ENCODE results near the gene LANCL2. TPM values are rescaled to one million over a fixed set of nuclear protein-coding genes. Genes with fewer than 3 reads are reported as not detected.

Gene LANCL2
- total RNA-seq: 19.3 TPM
- polyA plus RNA-seq (ENCODE audit: insufficient read depth in 1 of 8, insufficient read length in 8 of 8, low replicate concordance in 1 of 8): 10 to 100 TPM; 16.4 to 20.7 (median 18.1) TPM
- long read RNA-seq, donor 1, partial matches to known transcripts: 0 of 2 reads
- long read RNA-seq, donor 1, other reads (novel, unspliced or antisense): 0 of 2 reads
- long read RNA-seq, donor 2: 0 reads
- long read RNA-seq, donor 3, full-length matches to known transcripts: 11 of 11 reads
- long read RNA-seq, donor 3, partial matches to known transcripts: 0 of 11 reads
- long read RNA-seq, donor 3, other reads (novel, unspliced or antisense): 0 of 11 reads
- long read RNA-seq, donor 4, partial matches to known transcripts: 0 of 1 reads
- long read RNA-seq, donor 4, other reads (novel, unspliced or antisense): 0 of 1 reads
- long read RNA-seq, donor 5, full-length matches to known transcripts: 13 of 25 reads
- long read RNA-seq, donor 5, partial matches to known transcripts: 7 of 25 reads
- long read RNA-seq, donor 5, other reads (novel, unspliced or antisense): 5 of 25 reads
- long read RNA-seq, donor 6, full-length matches to known transcripts: 6 of 15 reads
- long read RNA-seq, donor 6, partial matches to known transcripts: 0 of 15 reads
- long read RNA-seq, donor 6, other reads (novel, unspliced or antisense): 9 of 15 reads
- long read RNA-seq, donor 7, full-length matches to known transcripts: 3 of 11 reads
- long read RNA-seq, donor 7, partial matches to known transcripts: 0 of 11 reads
- long read RNA-seq, donor 7, other reads (novel, unspliced or antisense): 8 of 11 reads
- long read RNA-seq, donor 8, full-length matches to known transcripts: 6 of 6 reads
- long read RNA-seq, donor 8, partial matches to known transcripts: 0 of 6 reads
- long read RNA-seq, donor 8, other reads (novel, unspliced or antisense): 0 of 6 reads
- long read RNA-seq, donor 9, full-length matches to known transcripts: 5 of 5 reads
- long read RNA-seq, donor 9, partial matches to known transcripts: 0 of 5 reads
- long read RNA-seq, donor 9, other reads (novel, unspliced or antisense): 0 of 5 reads
- long read RNA-seq, donor 10, full-length matches to known transcripts: 4 of 12 reads
- long read RNA-seq, donor 10, partial matches to known transcripts: 0 of 12 reads
- long read RNA-seq, donor 10, other reads (novel, unspliced or antisense): 8 of 12 reads
- long read RNA-seq, donor 11, full-length matches to known transcripts: 7 of 13 reads
- long read RNA-seq, donor 11, partial matches to known transcripts: 0 of 13 reads
- long read RNA-seq, donor 11, other reads (novel, unspliced or antisense): 6 of 13 reads

DNA sequence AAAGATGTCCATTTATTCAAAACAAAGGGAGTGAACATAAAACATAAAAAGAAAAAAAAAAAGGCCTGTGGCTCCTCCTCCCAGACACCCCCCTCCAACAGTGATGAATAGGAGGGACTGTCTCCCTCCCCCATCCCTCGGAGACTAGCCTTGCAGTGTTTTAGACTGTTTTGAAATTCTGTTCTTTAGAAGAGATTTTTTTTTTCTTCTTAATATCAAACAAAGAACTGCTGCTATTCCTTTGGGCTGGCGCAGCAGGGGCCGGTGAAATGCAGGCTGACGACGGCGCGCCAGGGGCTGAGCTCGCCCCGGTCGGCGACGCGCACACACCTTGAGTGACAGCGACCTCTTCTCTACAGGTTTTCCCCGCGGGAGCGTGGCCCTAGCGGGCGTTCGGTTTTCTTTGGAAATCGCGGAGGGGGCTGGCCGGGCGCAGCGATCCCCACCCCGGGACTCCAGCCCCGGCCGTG is at the start of gene LANCL2:
LANCL2 (plus strand) TSS at position 133 of the 470 bp plus-strand sequence. CDS start 689 bp downstream, outside the sequence.
- Histone ChIP-seq H3K9me3 (replicated peaks; ENCODE audit: control insufficient read depth, low read depth, low read length) (no peaks in the 10 kb centered on the region), H3K4me3 (ENCODE audit: low read length) (peak within 1 kb of the TSS; percentile 99), H3K36me3 (ENCODE audit: control insufficient read depth, insufficient read depth, low read length) (peaks cover 2% of the 10 kb centered on the region), H3K4me1 (ENCODE audit: control insufficient read depth, insufficient read depth, low read length) (peaks cover 14% of the 10 kb centered on the region), H3K27me3 (ENCODE audit: control insufficient read depth, insufficient read depth, low read length) (no peaks in the 10 kb centered on the region), H3K27ac (ENCODE audit: low read length) (peak within 1 kb of the TSS; percentile 98)
- WGBS (ENCODE audit: insufficient coverage): under 1% methylated on average over 27 of the region's 28 CpGs
- peak; percentile 68 for DNase-seq

DNA sequence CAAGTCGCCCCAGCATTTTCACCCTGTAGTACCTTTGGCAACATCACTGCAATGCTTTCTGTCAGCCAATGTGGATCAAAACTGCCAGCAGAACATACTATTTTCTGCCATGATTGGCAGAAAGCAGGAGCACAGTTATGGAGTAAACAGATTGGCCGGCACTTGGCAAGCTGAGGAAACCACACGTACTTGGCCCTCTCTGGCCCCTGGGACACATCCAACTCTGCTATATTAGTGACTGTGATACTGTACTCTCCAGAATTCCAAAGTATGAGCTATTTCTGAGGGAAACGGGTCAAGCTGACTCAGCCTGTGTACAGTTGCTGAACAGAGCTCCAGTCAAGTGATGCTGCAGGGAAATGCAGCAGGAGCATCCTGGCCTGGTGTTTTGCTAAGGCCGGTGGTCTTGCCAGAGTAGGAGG is 39.8 kb upstream of the LANCL2 start:
- H3K9me3 ChIP-seq (replicated peaks; ENCODE audit: control insufficient read depth, low read depth, low read length): no peaks in the 10 kb centered on the region
- 32% methylated on average over 4 of the region's 5 CpGs for WGBS (ENCODE audit: insufficient coverage)
- peak overlapping the region; percentile 60 for H3K27ac ChIP-seq (ENCODE audit: low read length)
- no peak overlapping the region for H3K4me3 ChIP-seq (ENCODE audit: low read length)
- no peaks in the 10 kb centered on the region for H3K36me3 ChIP-seq (ENCODE audit: control insufficient read depth, insufficient read depth, low read length)
- no peaks in the 10 kb centered on the region for H3K27me3 ChIP-seq (ENCODE audit: control insufficient read depth, insufficient read depth, low read length)
- DNase-seq: peak; percentile 88
- peaks cover 25% of the 10 kb centered on the region for H3K4me1 ChIP-seq (ENCODE audit: control insufficient read depth, insufficient read depth, low read length)

DNA sequence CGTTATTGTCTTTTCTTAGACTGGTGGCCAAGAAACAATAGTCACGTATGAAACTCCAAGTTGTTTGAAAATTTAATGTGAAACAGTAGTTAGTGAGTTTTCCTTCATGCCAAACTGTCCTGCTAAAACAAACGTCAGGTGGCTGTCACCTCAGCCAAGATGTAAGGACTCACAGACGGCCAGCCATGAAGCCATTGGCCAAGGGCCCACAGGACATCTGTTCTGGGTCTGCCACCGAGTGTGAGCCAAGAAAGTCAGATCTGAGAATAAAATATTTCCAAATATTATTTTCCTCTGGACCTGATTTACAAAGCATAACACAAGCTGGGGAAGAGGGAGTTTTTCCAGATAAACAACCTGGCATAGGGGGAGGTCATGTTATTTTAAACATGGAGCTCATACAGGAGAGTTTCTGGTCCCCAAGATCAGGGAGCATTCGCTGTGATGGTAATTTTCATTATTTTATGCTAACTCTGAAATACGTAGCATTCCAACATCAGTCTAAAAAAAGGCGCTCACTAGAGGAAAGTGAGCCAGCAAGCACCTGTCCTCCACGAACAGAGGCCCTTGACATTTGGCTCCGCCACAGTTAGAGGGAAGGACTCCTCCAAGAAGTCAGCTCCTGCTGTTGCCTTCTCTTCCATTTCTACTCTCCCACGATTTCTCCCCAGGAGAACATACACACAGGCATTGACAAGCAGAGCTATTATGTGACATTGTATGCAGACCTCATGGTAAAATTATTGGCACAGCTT is 38.9 kb upstream of the LANCL2 start:
- H3K4me3 ChIP-seq (ENCODE audit: low read length): no peak overlapping the region
- H3K27ac ChIP-seq (ENCODE audit: low read length): peak overlapping the region; percentile 60
- no peaks in the 10 kb centered on the region for H3K9me3 ChIP-seq (replicated peaks; ENCODE audit: control insufficient read depth, low read depth, low read length)
- WGBS (ENCODE audit: insufficient coverage): 26% methylated on average over 3 of the region's 11 CpGs
- DNase-seq: peak; percentile 79
- H3K27me3 ChIP-seq (ENCODE audit: control insufficient read depth, insufficient read depth, low read length): no peaks in the 10 kb centered on the region
- no peaks in the 10 kb centered on the region for H3K36me3 ChIP-seq (ENCODE audit: control insufficient read depth, insufficient read depth, low read length)
- H3K4me1 ChIP-seq (ENCODE audit: control insufficient read depth, insufficient read depth, low read length): peaks cover 25% of the 10 kb centered on the region

- H3K27me3 ChIP-seq (ENCODE audit: control insufficient read depth, insufficient read depth, low read length): no peaks in the 10 kb centered on the region
- H3K36me3 ChIP-seq (ENCODE audit: control insufficient read depth, insufficient read depth, low read length): no peaks in the 10 kb centered on the region
- peaks cover 25% of the 10 kb centered on the region for H3K4me1 ChIP-seq (ENCODE audit: control insufficient read depth, insufficient read depth, low read length)
- H3K4me3 ChIP-seq (ENCODE audit: low read length): no peak overlapping the region
- WGBS (ENCODE audit: insufficient coverage): 68% methylated on average over 3 of the region's 7 CpGs
- H3K9me3 ChIP-seq (replicated peaks; ENCODE audit: control insufficient read depth, low read depth, low read length): no peaks in the 10 kb centered on the region
- no peak overlapping the region for H3K27ac ChIP-seq (ENCODE audit: low read length)
- no peak for DNase-seq
Observed at GRCh38 chr7:55326945-55327626, 38.1 kb upstream of the LANCL2 start.

- no peak overlapping the region for H3K4me3 ChIP-seq (ENCODE audit: low read length)
- DNase-seq: no peak
- H3K27me3 ChIP-seq (ENCODE audit: control insufficient read depth, insufficient read depth, low read length): no peaks in the 10 kb centered on the region
- no peaks in the 10 kb centered on the region for H3K36me3 ChIP-seq (ENCODE audit: control insufficient read depth, insufficient read depth, low read length)
- H3K9me3 ChIP-seq (replicated peaks; ENCODE audit: control insufficient read depth, low read depth, low read length): no peaks in the 10 kb centered on the region
- WGBS (ENCODE audit: insufficient coverage): 40% methylated on average over 1 of the region's 5 CpGs
- no peaks in the 10 kb centered on the region for H3K4me1 ChIP-seq (ENCODE audit: control insufficient read depth, insufficient read depth, low read length)
- no peak overlapping the region for H3K27ac ChIP-seq (ENCODE audit: low read length)
Observed at GRCh38 chr7:55335151-55335550, 30.0 kb upstream of the LANCL2 start.

DNA sequence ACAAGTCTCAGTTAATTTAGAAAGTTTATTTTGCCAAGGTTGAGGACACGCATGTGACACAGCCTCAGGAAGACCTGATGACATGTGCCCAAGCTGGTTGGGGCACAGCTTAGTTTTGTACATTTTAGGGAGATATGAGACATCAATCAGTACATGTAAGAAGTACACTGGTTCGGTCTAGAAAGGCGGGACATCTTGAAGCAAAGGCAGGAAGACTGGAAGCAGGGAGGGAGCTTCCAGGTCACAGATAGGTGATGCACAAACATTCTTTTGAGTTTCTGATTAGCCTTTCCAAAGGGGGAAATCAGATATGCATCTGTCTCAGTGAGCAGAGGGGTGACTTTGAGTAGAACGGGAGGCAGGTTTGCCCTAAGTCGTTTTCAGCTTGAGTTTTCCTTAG is 29.4 kb upstream of the LANCL2 start:
- H3K9me3 ChIP-seq (replicated peaks; ENCODE audit: control insufficient read depth, low read depth, low read length): no peaks in the 10 kb centered on the region
- WGBS (ENCODE audit: insufficient coverage): 94% methylated on average over 3 of the region's 5 CpGs
- no peaks in the 10 kb centered on the region for H3K4me1 ChIP-seq (ENCODE audit: control insufficient read depth, insufficient read depth, low read length)
- no peak overlapping the region for H3K4me3 ChIP-seq (ENCODE audit: low read length)
- no peaks in the 10 kb centered on the region for H3K36me3 ChIP-seq (ENCODE audit: control insufficient read depth, insufficient read depth, low read length)
- DNase-seq: no peak
- H3K27ac ChIP-seq (ENCODE audit: low read length): no peak overlapping the region
- no peaks in the 10 kb centered on the region for H3K27me3 ChIP-seq (ENCODE audit: control insufficient read depth, insufficient read depth, low read length)

DNA sequence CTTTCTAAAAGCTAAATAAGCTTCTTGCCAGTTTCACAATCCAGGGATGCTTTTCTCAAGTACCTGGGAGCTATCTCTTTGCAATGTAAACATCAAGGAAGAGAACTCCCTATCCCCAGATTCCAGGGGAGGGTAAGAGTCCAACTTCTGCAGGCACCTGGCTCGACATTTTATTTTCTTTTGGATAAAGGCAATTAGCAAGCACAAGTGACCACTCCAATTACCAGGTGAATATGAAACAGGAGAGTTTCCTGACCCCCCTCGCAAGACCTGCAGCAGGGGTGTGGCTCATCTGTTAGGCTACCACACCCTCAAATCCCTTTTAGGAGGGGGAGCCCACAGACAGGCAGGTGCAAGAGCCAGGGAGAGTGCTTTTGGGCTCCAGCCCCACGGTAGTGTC is 28.6 kb upstream of the LANCL2 start:
- no peaks in the 10 kb centered on the region for H3K4me1 ChIP-seq (ENCODE audit: control insufficient read depth, insufficient read depth, low read length)
- no peak for DNase-seq
- H3K9me3 ChIP-seq (replicated peaks; ENCODE audit: control insufficient read depth, low read depth, low read length): no peaks in the 10 kb centered on the region
- no peak overlapping the region for H3K27ac ChIP-seq (ENCODE audit: low read length)
- WGBS (ENCODE audit: insufficient coverage): no CpG with 5 or more reads among the region's 3 CpGs
- no peaks in the 10 kb centered on the region for H3K27me3 ChIP-seq (ENCODE audit: control insufficient read depth, insufficient read depth, low read length)
- H3K4me3 ChIP-seq (ENCODE audit: low read length): no peak overlapping the region
- H3K36me3 ChIP-seq (ENCODE audit: control insufficient read depth, insufficient read depth, low read length): no peaks in the 10 kb centered on the region

DNA sequence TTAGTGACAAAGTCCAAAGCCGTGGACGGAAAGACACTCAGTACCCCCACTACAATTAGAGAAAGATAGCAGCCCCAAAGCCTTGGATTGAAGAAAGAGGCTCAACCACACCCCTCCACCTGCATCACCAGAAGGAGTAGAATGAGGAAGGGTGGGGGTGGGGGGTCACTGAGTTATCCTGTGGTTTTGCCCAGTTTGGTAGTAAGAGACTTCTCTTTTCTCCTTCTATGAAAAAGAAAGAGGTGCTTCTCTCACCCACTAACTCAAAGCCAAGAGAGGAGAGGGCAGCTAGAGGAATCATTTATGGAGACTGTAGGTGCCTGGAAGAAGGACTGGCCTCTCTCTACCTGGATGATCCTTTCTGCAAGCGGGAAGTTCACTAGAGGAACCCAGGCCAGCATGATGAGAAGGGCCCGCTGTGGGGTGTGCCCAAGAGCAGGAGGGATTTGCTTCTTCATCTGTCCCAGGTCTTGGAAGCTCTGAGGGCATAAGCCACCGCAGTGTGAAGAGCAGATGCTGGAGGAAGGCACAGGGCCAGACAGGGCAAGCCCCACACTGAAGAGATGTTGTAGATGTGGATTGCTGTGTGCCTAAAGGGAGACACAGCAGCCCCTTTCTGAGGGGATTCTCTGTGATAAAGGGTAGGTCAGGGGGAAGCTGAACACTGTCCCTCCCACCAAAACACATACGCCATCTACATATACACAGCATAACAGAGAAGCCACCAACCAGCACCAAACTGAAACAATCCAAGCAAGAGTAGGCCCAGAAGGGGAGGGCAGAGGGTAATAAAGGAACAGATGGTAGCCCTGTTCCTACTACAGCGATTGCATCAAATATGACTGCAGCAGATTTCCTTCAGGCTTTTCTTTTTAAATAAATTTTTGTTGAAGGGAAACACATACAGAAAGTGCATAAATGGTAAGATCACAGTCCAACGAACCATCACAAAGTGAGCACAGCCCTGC is 25.8 kb upstream of the LANCL2 start:
- WGBS (ENCODE audit: insufficient coverage): 59% methylated on average over 4 of the region's 8 CpGs
- no peak for DNase-seq

More for the DNA sequence above, 25.8 kb upstream of the LANCL2 start:
- Histone ChIP-seq H3K27ac (ENCODE audit: low read length) (no peak overlapping the region), H3K4me3 (ENCODE audit: low read length) (no peak overlapping the region), H3K27me3 (ENCODE audit: control insufficient read depth, insufficient read depth, low read length) (no peaks in the 10 kb centered on the region), H3K9me3 (replicated peaks; ENCODE audit: control insufficient read depth, low read depth, low read length) (peaks cover 2% of the 10 kb centered on the region), H3K4me1 (ENCODE audit: control insufficient read depth, insufficient read depth, low read length) (no peaks in the 10 kb centered on the region), H3K36me3 (ENCODE audit: control insufficient read depth, insufficient read depth, low read length) (no peaks in the 10 kb centered on the region)

Data from muscle of leg (tissue), 16 donors.